GM21528 (cell line): ENCODE measurements around the gene C1D.
"Not testable (repeated sequence)": the region's sequence is repeated elsewhere in the genome, so short reads cannot be mapped to it uniquely, and the experiment has no call there.

Source experiments
- ATAC-seq: cut with Tn5 transposase; IDR thresholded peaks from one replicate; pipeline ENCODE4 v1.9.1; 2021; ENCODE audit warnings: mild to moderate bottlenecking, moderate library complexity; ENCODE audit not compliant: unreplicated experiment, low FRiP score

The C1D gene, protein sequence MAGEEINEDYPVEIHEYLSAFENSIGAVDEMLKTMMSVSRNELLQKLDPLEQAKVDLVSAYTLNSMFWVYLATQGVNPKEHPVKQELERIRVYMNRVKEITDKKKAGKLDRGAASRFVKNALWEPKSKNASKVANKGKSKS

DNA sequence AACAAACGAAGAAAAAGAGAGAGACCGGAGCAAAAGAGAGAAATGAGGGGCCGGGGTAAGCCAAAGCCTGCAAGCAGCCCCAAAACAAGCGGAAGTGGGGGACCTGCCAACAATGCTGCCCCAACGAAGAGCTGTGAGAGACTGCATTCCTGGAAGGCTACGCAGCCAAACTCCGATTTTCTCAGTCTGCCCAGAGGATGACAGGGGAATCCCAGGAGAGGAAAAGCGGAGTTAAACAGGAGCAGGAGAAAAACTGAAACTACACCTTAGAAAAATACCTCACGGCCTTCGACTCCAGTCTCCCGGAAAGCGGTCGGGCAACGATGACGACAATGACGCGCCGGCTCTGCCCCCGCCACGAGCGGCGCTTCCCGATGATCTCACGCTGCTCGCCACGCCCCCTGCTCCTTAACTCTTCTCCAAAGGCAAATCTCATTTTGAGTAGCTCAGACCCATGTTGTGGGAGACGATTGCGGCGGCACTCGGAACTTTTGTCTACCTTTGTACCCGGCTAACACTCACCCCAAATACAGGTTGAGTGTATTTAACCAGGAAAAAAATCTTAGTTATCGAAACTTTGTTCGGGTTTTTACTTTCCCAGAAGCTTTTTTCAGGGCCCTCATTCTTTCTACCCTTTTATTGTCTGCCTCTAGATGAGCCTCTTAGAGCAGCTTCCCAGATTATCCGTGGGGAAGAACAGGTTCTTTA lies at the start of gene C1D:
Gene C1D (minus strand): TSS at position 325 of the 708 bp plus-strand sequence. CDS start 15,694 bp downstream, outside the sequence.
- ATAC-seq, result peak; percentile 92

DNA sequence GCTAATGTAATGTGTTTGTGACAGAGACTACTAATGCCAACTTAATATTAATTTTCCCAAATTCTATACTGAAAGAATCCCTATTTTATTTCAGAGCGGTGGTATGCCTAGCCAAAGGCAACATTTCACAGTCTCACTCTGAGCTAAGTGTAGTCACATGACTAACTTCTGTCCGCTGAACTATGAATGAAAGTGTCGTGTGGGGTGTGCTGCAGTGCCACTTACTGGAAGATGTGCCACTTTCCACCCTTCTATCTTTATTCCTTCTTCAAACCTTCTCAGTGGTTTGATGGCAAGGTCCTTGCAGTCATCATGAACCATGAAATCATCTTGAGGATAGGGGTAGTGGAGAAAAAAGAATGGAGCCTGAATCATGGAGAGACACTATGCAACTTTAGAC lies 47.3 kb upstream of the C1D start:
- ATAC-seq, result peak; percentile 60

DNA sequence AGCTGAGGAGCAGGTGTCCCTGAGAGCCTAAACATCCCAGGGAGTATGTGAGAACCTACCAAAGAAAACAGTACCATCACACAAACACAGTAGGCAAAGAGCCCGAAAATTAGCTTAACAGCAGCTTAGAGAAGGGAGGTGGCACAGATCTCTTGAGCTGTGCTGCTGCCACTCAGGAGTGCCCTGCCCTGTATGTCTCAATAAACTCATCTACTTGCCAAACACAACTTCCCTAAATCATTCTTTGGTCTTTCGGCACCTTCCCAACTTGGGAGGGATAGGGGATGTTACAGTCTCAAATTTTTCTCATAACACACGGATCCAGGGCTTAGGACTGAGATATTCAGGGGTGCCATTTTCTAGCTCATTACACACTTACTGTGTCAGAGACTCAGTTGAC lies 45.3 kb upstream of the C1D start:
- ATAC-seq, result no peak

DNA sequence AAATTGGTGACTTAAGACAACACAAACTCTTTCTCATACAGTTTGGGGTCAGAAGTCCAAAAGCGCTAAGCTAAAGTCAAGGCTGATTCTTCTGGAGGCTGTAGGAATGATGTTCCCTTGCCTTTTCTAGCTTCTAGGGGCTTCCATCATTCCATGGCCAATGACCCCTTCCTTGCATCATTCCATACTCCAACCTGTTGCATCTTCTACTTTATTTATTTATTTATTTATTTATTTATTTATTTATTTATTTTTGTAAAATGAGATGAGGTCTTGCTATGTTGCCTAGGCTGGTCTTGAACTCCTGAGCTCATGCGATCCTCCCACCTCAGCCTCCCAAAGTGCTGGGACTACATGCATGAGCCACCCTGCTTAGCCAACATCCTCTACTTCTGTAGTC lies 44.7 kb upstream of the C1D start:
- ATAC-seq, result no peak

DNA sequence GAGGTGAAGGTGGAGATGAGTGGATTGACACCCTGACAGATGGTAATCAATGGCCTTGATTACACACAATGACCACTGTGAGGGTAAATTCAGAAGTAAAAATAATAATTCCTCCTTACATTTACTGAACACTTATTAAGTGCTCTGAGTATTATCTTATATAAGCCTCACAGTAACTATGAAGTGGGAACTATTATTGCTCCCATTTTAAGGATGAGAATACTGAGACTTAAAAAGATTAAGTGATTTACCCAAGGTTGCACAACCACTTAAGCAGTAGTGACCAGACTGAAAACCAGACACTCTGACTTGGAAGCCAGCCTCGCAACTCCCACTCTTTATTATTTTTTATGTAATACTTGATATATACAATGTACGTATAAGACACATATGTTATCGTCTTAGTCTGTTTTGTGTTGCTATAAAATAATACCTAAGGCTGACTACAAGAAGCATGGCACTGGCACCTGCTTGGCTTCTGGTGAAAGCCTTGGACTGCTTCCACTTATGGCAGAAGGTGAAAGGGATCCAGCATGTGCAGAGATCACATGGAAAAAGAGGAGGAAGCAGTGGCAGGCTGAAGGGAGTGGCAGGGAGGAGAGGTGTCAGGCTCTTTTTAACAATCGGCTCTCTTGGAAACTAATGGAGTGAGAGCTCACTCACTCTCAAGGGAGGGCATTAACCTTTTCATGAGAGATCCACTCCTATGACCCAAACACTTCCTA lies 41.5 kb upstream of the C1D start:
- no peak for ATAC-seq

DNA sequence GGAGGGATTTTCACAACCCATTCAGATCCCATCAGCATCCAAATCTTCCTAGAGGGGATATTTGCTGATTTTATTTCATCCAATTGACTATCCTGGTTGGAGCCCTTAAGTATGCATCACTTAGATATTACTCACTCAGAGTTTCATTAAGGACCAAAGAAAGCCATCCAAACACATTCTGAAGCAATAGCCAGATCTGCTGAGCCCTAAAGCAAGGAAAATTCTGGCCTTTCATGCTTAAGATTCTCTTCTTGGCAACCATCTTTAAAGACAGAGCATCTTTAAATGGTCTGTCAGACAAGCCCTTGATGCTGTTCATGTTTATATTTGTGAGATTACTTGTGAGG lies 40.9 kb upstream of the C1D start:
- no peak for ATAC-seq

DNA sequence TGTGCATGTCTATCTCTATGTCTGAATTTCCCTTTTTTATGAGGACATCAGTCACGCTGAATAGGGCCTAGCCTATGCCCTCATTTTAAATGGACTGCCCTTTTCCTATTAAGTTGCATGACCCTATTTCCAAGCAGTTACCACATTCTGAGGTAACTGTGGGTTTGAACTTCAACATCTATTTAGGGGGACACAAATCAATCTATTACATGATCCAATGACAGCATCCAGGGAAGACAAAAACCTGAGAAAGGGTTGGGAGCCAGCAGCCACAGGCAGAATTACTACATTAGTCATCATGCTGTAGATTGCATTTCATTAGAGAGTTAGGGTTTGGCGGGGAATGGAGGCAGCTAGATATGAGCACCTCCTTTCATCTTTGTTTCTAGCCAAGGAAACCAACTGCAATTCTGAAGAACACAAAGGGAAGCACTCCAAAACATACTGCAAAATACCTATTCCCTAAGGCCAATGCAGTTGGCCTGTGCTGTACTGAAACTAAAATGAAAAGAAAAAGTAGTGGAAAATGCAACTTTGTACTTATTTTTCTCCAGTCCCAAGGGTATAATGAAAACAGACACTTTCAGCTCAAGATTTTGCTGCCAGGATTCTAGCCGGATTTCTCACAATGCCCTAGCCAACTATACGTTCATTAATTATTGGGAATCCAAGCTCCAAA lies 40.4 kb upstream of the C1D start:
- no peak for ATAC-seq

DNA sequence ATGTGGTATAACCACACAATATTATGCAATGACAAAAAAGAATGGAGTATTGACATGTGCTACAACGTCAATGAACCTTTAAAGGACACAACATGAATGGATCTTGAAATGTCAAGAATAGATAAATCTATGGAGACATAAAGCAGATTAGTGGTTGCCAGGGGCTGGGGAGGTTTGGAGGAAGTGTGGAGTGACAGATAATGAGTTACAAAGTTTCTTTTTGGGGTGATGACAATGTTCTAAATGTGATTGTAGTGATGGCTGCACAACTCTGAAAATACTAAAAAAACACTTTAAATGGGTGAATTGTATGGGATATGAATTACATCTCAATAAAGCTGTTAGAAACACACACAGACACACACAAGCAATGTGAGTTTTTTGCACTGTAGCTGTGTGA lies 37.4 kb upstream of the C1D start:
- ATAC-seq, result no peak

DNA sequence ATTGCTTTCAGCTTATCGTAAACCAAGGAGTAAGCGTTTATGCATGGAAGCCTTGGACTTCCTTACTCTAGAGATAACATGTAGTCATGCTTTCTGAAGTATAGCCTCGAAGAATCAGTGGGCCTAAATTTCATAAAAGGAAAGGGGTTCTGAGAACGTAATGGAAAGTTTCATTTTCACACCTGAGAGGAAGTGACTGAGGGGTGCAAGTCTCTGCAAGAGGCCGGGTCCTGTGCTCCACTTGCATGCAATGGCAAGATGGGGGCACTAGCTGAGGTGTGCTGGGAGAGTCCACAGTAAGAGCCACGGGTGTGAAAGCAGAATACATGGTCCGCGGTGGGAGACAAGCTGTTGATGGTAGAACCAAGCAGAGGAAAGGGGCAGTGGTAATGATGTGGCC lies 36.5 kb upstream of the C1D start:
- ATAC-seq, result peak; percentile 54

DNA sequence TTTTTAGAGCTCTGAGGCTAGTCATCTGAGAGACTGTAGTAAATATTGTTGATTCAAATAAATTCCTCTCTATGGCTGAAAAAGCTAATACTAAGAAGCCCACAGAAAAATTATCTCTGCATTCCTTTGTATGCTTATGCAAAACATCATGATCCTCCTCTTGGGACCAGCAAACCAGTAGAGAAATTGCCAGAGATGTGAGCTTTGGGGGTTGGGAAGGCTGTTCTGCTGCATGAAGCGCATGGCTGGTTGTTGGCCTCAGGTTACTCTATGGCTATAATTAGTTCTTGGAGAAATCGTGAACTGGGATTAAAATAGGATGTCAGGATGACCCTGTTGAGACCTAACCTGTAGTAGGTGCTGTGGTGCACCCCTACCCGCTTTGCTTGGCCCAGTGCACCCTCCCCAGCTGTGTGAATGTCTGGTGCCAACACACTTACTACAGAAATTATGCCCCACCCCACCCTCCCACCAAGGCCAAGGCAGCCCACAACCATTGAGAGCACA lies 35.5 kb upstream of the C1D start:
- ATAC-seq, result no peak

DNA sequence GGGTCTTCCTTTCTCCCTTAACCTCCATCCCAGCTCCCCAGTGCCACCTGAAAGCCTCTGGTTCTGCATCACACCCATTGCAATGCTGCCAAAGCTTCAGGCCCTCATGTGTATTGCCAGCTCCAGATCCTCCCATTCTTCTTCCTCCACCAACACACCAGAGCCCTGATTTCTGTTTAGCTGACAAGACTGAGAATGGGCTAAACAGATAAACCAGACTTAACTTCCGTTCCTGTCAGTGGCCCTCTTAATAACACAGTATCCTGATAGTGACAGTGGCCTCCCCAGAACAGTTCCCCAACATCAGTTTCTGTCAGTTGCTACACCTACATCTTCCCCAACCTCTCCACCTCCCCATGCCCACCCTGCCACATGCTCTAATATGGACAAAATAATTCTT lies 31.3 kb upstream of the C1D start:
- no peak for ATAC-seq

DNA sequence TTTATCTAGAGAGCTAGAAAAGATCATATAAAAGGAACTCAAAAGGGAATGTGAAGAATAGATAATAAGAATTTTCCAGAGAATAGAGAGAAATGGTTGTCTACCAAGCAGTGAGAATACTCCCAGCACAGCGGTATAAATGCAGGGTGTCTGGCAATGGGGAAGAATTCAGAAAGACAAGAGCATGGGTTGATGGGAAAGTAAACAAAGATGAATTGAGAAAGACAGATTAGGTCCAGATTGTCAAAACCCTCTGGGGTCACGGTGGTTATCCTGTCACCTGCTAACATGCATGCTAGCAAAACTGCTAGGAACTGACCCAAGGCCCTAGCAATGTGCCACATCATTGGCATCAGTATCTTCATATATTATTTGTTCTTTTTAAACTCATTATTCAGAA lies 30.8 kb upstream of the C1D start:
- no peak for ATAC-seq

DNA sequence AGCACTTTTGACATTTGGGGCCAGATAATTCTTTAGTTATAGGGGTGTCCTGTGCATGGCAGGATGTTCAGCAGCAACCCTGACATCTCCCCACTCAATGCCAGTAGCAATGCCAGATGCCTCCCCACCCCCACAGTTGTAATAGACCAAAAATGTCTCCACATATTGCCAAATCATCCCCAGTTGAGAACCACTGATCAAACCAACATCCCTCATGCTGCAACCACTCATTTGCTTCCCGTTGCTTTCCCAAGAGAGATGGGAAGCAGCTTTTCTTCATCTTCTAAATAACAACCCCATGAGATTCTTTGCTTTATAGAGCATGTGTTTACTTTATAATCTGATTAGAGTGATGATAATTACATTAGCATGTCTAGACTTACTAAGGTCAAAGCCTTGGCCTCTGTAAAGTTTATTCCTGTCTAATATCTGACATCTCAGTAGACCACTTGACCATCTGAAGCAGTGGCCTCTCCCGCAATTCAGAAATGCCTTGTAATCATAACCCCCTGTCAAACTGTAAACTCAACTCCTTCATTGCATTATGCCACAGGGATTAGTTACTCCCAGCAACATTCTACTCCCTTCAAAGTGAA lies 28.7 kb upstream of the C1D start:
- no peak for ATAC-seq

DNA sequence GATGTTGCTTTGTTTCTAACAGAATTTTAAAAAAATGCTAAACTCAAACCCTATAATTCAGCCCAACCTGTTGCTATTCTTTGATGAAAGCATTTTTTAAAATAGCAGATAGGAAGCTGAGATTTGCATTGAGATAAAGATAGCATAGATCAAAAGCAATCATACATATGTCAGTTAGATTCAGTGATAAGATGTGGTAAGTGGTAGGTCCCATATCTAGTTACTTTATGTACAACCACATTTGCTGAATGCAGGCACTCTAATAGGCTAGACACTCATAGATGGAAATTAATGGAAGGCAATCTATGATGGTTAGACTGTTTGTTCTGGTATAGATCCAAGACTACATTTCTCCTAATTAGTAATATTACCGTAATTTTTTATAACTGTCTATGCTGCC lies 27.2 kb upstream of the C1D start:
- ATAC-seq, result no peak

DNA sequence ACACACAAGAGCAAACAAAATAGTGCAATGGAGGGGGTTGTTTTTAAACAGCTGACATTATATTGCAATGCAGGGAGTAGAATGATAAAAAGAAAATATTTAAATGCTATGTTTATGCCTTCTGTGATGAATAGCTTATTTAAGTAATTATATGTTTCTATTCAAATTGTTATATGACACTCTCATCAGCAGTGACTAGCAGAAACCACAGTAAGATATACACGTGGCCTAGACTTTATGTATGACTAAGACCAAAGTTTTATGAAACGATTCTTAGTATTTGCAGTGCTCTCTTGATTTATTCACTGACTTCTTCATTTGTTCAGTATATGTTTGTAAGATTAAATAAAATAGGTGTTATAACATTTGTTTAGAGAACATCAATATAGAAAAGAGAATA lies 26.1 kb upstream of the C1D start:
- ATAC-seq, result no peak

DNA sequence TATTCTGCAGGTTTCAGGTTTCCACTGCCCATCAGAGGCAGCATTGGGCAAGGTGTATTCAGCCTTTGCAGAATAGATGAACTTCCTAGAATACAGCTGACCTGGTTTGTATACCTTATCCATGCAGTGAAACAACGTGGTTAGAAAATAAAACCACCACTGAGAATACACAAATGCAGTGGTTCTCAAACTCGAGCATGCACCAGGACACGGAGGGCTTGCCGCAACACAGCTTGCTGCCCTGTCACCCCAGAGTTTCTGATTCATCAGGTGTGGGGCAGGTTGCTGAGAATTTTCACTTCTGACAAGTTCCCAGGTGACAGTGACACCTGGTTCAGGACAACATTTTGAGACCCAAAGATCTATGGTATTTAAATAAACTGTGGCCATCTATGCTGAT lies 23.4 kb upstream of the C1D start:
- no peak for ATAC-seq

DNA sequence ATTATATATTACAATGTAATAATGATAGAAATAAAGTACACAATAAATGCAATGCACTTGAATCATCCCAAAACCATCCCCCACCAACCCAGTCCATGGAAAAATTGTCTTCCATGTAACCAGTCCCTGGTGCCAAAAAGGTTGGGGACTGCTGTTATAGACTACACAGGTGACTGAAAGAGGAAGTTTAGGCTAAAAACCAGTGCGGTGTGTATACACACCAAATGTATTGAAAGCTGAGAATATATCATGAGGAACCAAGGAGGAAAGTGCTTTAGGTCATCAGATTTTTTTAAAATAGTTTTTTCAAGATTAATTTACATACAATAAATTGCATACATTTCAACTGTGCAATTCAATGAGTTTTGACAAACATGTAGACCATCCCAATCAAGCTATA lies 20.5 kb upstream of the C1D start:
- no peak for ATAC-seq

DNA sequence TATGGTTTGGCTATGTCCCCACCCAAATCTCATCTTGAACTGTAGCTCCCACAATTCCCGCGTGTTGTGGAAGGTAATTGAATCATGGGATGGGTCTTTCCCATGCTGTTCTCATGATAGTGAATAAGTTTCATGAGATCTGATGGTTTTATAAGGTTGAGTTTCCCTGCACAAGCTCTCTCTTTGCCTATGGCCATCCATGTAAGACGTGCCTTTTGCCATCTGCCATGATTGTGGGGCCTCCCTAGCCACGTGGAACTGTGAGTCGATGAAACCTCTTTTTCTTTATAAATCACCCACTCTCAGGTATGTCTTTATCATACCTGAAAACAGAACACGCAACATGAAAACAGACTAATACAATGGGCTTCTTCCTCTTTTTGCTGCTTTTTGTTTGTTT lies 11.2 kb upstream of the C1D start:
- ATAC-seq, result no peak

DNA sequence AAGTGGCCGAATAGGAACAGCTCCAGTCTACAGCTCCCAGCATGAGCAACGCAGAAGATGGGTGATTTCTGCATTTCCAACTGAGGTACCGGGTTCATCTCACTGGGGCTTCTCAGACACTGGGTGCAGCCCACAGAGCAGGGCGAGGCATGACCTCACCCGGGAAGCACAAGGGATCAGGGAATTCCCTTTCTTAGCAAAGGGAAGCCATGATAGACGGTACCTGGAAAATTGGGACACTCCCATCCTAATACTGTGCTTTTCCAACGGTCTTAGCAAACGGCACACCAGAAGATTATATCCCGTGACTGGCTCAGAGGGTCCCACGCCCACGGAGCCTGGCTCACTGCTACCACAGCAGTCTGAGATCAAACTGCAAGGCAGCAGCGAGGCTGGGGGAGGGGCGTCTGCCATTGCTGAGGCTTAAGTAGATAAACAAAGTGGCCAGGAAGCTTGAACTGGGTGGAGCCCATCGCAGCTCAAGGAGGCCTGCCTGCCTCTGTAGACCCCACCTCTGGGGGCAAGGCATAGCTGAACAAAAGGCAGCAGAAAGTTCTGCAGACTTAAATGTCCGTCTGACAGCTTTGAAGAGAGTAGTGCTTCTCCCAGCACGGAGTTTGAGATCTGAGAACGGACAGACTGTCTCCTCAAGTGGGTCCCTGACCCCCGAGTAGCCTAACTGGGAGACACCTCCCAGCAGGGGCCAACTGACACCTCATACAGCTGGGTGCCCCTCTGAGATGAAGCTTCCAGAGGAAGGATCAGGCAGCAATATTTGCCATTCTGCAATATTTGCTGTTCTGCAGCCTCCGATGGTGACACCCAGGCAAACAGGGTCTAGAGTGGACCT lies 1.2 kb upstream of the C1D start:
- not testable (repeated sequence) for ATAC-seq

DNA sequence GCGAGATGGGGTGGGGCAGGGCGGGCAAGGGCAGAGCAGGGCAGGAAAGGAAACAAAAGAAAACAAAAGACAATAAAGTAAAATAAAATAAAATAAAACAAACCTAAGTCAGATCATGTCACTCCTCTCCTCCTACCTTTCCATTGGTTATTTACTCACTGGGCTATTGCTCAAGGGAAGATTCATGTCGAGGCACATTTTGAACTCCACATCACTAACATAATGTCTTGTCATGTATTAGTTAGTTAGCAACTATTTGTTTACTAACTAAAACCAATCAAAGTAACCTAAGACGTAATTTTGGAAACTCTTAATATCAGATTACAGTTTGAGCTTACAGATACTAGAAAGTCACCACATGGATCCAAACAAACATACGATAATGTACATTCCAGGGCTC lies 2.2 kb downstream of the C1D start:
- ATAC-seq, result no peak
